BLaER1 (cell line): ENCODE data around the gene CDH1.
"Not testable (repeated sequence)": the region's sequence is repeated elsewhere in the genome, so short reads cannot be mapped to it uniquely, and the experiment has no call there.

Experiments
- H3K27ac ChIP-seq: shearing (Covaris generic); formaldehyde crosslinking; 2 replicates; pipeline ENCODE4 v1.8.1; 2022
- H3K27me3 ChIP-seq: shearing (Covaris generic); formaldehyde crosslinking; 2 replicates; pipeline ENCODE4 v1.8.1; 2022
- H3K36me3 ChIP-seq: shearing (Covaris generic); formaldehyde crosslinking; 2 replicates; pipeline ENCODE4 v1.8.1; 2022
- H3K4me1 ChIP-seq: shearing (Covaris generic); formaldehyde crosslinking; 2 replicates; pipeline ENCODE4 v1.8.1; 2022
- H3K4me2 ChIP-seq: shearing (Covaris generic); formaldehyde crosslinking; 2 replicates; pipeline ENCODE4 v1.8.1; 2022
- H3K4me3 ChIP-seq: shearing (Covaris generic); formaldehyde crosslinking; 2 replicates; pipeline ENCODE4 v1.8.1; 2022
- H3K9ac ChIP-seq: shearing (Covaris generic); formaldehyde crosslinking; 2 replicates; pipeline ENCODE4 v1.8.1; 2022
- H3K9me3 ChIP-seq: shearing (Covaris generic); formaldehyde crosslinking; 2 replicates; pipeline ENCODE4 v1.8.1; 2022
- H4K20me1 ChIP-seq: shearing (Covaris generic); formaldehyde crosslinking; 2 replicates; pipeline ENCODE4 v1.8.1; 2022
- Cebpa-rat ChIP-seq: shearing (Covaris generic); IDR thresholded peaks from 2 replicates; pipeline ENCODE4 v1.8.1; 2022

The CDH1 gene

DNA sequence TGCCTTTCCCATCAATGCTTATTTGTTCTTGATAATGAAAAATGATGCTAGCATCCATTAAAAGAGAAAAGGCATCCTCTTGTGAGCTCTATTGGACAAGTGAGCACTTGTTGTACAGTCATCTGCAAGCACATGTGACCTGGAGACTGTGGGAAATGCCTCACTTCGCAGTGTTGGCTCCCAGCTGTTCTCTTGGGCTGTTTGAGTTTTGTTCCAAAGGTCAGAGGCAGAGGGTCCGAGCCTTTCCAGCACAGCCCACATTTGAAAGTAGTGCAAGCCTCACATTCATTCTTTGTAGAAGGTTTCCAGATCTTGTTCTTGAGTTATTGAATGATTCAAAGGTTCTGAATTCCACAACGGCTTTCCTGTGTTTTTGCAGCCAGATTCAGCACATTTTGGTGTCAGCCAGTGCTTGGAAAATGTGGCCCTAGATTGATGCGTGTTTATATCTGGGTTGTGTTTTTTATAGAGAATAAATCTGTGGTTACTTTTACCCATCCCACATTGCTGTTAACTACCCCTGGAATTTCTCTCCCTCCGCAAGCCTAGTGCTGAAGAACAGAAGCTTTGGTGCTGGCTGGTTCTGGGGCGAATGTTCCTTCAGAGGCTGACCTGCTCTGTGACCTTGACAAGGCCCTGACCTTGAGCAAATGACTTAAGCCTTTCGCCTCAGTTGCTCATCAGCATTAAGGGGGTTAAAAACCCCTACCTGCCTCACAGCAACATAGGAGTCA is 49.8 kb downstream of the CDH1 start:
- no peak overlapping the region for H3K4me3 ChIP-seq
- peaks cover 14% of the 10 kb centered on the region for H3K4me1 ChIP-seq
- no peak overlapping the region for H3K9ac ChIP-seq
- H4K20me1 ChIP-seq, result no peaks in the 10 kb centered on the region
- no peaks in the 10 kb centered on the region for H3K36me3 ChIP-seq
- no peaks in the 10 kb centered on the region for H3K9me3 ChIP-seq
- no peak overlapping the region for H3K27ac ChIP-seq
- TF ChIP-seq Cebpa-rat, result no peak
- no peak overlapping the region for H3K4me2 ChIP-seq
- no peaks in the 10 kb centered on the region for H3K27me3 ChIP-seq

DNA sequence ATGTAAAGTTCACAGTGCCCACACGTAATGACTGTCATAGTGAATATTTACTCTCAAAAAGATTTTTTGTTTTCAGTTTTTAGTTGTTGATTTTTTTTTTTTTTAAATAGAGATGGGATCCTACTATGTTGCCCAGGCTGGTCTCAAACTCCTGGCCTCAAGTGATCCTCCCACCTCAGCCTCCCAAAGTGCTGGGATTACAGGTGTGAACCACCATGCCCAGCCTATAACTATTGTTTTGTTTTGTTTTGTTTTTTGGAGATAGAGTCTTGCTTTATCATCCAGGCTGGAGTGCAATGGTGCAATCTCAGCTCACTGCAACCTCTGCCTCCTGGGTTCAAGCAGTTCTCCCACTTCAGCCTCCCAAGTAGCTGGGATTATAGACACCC is 50.3 kb downstream of the CDH1 start:
- H4K20me1 ChIP-seq, H3K9ac ChIP-seq, H3K36me3 ChIP-seq, H3K27me3 ChIP-seq, H3K9me3 ChIP-seq, H3K4me1 ChIP-seq, H3K27ac ChIP-seq, H3K4me3 ChIP-seq, H3K4me2 ChIP-seq: not testable (repeated sequence)

DNA sequence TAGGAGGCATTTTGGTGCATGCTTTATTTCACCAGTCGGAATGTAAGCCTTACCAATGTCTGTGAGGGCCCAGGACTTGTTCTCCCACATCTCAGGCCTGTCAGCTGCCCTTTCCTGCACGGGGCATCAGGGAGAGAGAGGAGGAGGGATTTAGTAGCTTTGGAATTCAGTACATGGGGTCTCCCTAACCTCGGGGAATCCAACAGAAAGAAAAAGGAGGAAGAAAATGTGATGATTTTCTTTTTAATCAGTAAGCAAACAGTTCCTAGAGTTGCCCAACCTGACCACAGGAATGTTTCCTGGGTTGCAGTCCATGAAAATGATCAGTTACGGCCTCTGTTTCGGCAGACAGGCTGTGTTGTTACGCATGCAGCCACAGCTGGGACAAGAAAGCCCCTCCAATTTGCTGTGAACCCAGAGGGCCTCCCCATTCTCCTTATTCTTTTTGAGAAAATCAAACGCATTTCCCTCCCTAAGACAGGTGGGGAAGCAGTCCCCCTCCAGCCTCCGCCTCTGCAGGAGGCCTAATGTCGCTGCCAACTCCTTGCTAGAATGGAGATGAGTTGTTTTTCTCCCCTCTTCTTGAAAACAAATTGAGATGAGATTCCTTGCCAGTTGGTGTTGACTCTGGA is 53.2 kb downstream of the CDH1 start:
- H3K27ac ChIP-seq, result no peak overlapping the region
- no peaks in the 10 kb centered on the region for H3K27me3 ChIP-seq
- no peak for TF ChIP-seq Cebpa-rat
- H3K4me3 ChIP-seq, result no peak overlapping the region
- H3K36me3 ChIP-seq, result no peaks in the 10 kb centered on the region
- no peak overlapping the region for H3K9ac ChIP-seq
- no peaks in the 10 kb centered on the region for H3K4me1 ChIP-seq
- no peak overlapping the region for H3K4me2 ChIP-seq
- no peaks in the 10 kb centered on the region for H3K9me3 ChIP-seq
- no peaks in the 10 kb centered on the region for H4K20me1 ChIP-seq

DNA sequence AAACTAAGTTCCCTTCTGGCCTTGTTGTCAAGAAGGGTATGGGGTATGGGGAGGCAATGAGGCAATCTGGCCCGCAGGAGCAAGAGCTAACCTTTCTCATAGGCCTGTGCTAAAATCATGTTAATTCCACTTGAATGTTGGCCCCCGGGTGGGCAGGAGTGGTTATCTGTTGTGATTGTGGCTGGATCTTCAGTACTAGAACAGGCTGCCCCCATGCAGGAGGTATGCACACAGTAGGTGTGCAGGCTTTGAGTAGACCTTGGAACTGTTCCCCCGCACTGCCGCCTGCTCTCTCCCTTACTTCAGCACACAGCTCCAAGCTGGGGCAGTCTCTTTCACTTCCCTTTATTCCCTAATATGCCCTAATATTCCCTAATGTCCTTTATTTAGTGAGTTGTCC is 53.9 kb downstream of the CDH1 start:
- Histone ChIP-seq H3K4me3 (no peak overlapping the region), H3K36me3 (no peaks in the 10 kb centered on the region)

DNA sequence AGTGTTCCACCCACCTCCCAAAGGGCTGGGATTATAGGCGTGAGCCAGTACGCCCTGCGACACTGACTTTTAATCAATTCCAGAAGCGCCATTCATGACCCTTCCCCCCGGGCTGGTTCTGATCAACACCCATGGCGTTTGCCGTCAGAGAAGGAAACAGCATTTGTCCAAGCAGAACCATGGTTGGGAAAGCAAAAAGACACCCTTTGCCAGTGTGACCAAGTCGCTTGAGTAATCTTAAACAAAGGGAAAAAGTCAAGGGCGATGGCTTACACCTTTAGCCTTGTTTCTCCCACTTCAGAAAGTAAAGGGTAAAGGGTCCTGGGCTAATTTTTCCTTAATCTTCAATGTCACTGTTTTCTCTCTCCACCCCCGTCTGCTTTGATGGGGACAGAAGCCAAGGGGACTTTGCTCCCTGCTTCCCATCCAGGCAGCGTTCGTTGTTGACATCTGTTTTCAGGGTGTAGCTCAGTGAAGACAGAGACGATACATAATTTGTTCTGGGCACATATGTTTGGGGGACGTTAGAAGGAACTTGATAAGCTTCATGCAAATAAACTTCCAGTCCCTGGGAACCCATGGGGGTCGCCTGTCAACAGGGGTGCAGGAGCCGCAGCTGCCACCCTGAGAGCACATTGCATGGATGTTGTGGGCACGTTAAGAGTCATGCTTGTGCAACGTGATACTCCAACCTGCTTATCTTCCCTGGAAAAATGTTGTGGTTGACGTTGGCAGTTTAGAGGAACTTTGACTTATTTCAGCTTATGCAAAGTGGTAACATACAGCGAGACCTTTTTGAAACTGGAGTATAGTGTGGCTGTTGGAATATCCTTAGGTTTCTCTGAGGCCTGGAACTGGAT is 55.6 kb downstream of the CDH1 start:
- H3K9me3 ChIP-seq, result no peaks in the 10 kb centered on the region
- no peak overlapping the region for H3K27ac ChIP-seq
- no peaks in the 10 kb centered on the region for H3K27me3 ChIP-seq
- H3K36me3 ChIP-seq, result no peaks in the 10 kb centered on the region
- no peak overlapping the region for H3K4me3 ChIP-seq
- no peaks in the 10 kb centered on the region for H3K4me1 ChIP-seq
- H3K4me2 ChIP-seq, result no peak overlapping the region
- no peaks in the 10 kb centered on the region for H4K20me1 ChIP-seq
- TF ChIP-seq Cebpa-rat, result no peak
- no peak overlapping the region for H3K9ac ChIP-seq

More for the DNA sequence above, 53.9 kb downstream of the CDH1 start:
- H3K4me2 ChIP-seq, result no peak overlapping the region
- H3K9ac ChIP-seq, result no peak overlapping the region
- H3K27me3 ChIP-seq, result no peaks in the 10 kb centered on the region
- H3K4me1 ChIP-seq, result no peaks in the 10 kb centered on the region
- no peak for TF ChIP-seq Cebpa-rat
- H3K9me3 ChIP-seq, result no peaks in the 10 kb centered on the region
- no peaks in the 10 kb centered on the region for H4K20me1 ChIP-seq
- no peak overlapping the region for H3K27ac ChIP-seq

DNA sequence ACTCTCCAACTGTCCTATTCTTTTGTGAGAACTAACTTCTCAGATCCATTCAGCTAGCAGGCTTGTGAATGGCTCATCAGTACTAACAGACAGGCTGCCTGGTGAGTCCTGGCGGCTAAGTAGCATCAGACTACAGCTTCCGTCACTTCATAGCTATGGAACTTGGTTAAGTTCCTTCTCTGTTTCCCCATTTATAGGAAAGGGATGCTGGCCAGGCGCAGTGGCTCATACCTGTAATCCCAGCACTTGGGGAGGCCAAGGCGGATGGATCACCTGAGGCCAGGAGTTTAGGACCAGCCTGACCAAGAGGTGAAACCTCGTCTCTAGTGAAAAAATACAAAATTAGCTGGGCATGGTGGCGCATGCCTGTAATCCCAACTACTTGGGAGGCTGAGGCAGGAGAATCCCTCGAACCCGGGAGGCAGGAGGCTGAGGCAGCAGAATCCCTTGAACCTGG is 56.3 kb downstream of the CDH1 start:
- Histone ChIP-seq H3K27ac (no peak overlapping the region), H3K4me3 (no peak overlapping the region), H3K27me3 (no peaks in the 10 kb centered on the region), H3K9me3 (no peaks in the 10 kb centered on the region), H3K36me3 (no peaks in the 10 kb centered on the region), H4K20me1 (no peaks in the 10 kb centered on the region), H3K4me2 (no peak overlapping the region), H3K4me1 (no peaks in the 10 kb centered on the region), H3K9ac (no peak overlapping the region)
- TF ChIP-seq Cebpa-rat, result no peak

DNA sequence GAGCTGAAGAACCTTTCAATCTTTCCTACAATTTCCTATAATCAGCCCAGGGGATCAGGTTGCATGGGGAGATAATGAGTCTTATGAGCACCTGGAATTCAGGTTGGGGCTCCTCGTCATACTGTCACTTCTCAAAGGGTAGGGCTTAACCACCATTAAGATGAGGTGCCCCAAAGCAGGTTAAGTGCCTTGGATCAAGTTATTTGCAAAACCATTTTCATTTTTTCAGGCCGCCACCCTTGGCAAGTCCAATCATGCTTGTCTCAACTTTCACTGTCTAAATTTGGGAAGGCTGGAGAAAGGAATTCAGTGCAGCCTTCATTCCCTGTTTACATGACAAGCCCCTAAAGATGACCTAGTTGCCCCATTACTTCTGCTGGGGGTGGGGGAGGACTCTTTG is 61.3 kb downstream of the CDH1 start:
- no peaks in the 10 kb centered on the region for H3K27me3 ChIP-seq
- no peaks in the 10 kb centered on the region for H3K4me1 ChIP-seq
- H3K4me3 ChIP-seq, result no peak overlapping the region
- no peak for TF ChIP-seq Cebpa-rat
- H4K20me1 ChIP-seq, result no peaks in the 10 kb centered on the region
- H3K4me2 ChIP-seq, result no peak overlapping the region
- no peaks in the 10 kb centered on the region for H3K9me3 ChIP-seq
- no peaks in the 10 kb centered on the region for H3K36me3 ChIP-seq
- H3K9ac ChIP-seq, result no peak overlapping the region
- no peak overlapping the region for H3K27ac ChIP-seq

DNA sequence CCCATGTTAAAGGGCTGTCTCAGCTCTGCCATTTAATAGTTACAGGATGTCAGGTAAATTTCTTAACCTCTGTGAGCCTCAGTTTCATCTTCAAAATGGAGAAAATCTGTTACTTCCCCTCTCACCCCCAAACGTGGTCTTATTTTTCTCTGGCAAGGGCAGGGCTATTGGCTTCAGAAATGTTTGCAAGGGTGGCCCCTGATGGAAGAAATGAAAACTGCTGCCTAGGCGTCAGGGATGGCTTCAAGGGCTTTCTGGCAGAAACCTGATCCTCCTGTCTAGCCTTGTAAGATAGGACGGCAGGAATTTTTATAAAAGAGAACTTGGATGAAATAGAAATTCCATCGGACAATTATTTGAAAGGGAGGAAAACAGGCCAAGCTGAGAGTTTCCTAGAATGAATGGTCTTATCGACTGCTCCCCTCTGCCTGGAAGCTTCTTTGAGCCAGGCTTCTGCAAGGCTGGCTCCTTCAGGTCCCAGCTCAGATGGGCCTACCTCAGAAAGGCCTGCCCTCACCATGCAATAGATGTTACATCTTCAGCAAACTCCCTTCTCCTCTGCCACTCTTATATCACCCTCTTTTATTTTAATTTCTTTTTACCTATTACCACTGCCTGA is 63.3 kb downstream of the CDH1 start:
- Histone ChIP-seq H3K36me3 (no peaks in the 10 kb centered on the region), H3K27me3 (no peaks in the 10 kb centered on the region), H3K9me3 (no peaks in the 10 kb centered on the region), H3K4me2 (no peak overlapping the region), H3K27ac (no peak overlapping the region), H4K20me1 (no peaks in the 10 kb centered on the region), H3K4me3 (no peak overlapping the region), H3K4me1 (no peaks in the 10 kb centered on the region), H3K9ac (no peak overlapping the region)
- no peak for TF ChIP-seq Cebpa-rat

DNA sequence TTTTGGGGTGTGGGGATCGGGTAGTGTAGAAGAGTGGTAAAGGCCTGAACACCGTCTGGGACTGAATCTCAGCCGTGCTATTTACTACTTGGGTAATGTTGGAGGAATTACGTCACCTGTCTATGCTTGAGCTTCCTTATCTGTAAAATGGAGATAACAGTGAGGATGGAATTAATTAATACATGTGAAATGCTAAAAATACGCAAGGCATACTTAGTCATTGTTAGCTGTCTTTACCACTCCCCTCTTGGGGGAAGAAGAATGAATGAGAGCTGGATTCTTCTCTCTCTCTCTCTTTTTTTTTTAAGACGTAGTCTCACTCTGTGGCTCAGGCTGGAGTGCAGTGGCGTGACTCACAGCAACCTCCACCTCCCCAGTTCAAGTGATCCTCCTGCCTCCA is 65.1 kb downstream of the CDH1 start:
- H3K4me3 ChIP-seq, result no peak overlapping the region
- H4K20me1 ChIP-seq, result no peaks in the 10 kb centered on the region
- no peaks in the 10 kb centered on the region for H3K9me3 ChIP-seq
- no peaks in the 10 kb centered on the region for H3K27me3 ChIP-seq
- H3K9ac ChIP-seq, result no peak overlapping the region
- H3K4me2 ChIP-seq, result no peak overlapping the region
- no peak overlapping the region for H3K27ac ChIP-seq
- H3K4me1 ChIP-seq, result no peaks in the 10 kb centered on the region
- no peak for TF ChIP-seq Cebpa-rat
- H3K36me3 ChIP-seq, result no peaks in the 10 kb centered on the region

DNA sequence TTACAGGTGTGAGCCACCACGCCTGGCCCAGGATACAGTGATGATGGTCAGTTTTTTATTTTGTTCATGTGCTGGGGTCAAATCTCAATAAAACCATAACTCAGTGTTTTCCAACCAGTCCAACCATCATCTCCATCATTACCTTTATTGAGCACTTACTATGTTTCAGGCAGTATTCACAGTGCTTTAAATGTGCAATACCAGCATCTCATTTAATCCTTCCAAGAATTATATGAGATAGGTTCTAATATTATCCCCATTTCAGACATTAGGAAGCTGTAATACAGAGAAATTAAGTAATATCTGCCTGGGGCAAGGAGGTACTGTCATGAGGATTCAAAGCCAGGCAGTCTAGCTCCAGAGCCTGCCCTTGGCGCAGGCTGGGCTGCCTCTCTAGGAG is 69.3 kb downstream of the CDH1 start:
- no peaks in the 10 kb centered on the region for H3K36me3 ChIP-seq
- H3K27me3 ChIP-seq, result no peaks in the 10 kb centered on the region

More for the DNA sequence above, 69.3 kb downstream of the CDH1 start:
- no peak overlapping the region for H3K27ac ChIP-seq
- no peak overlapping the region for H3K4me3 ChIP-seq
- no peaks in the 10 kb centered on the region for H3K9me3 ChIP-seq
- H3K4me1 ChIP-seq, result no peaks in the 10 kb centered on the region
- H4K20me1 ChIP-seq, result no peaks in the 10 kb centered on the region
- TF ChIP-seq Cebpa-rat, result no peak
- H3K9ac ChIP-seq, result no peak overlapping the region
- no peak overlapping the region for H3K4me2 ChIP-seq
